Measurements from ENCODE around the gene PIN1.
A peak's percentile ranks its signal among the peaks of the same experiment; 100 is the strongest.

The PIN1 gene

GRCh38 chr19:9868983-9869617 lies 34.0 kb downstream of the PIN1 start:
- H3K27ac ChIP-seq: no peak overlapping the region
- TF ChIP-seq CTCF (conservative IDR thresholded peaks at IDR 0.05): no peak
- no peak for TF ChIP-seq ZFX (IDR thresholded peaks at IDR 0.05)

- H3K27ac ChIP-seq: peak overlapping the region; percentile 43
- no peak for TF ChIP-seq ZFX (IDR thresholded peaks at IDR 0.05)
Observed at GRCh38 chr19:9871626-9872338, 36.7 kb downstream of the PIN1 start.

GRCh38 chr19:9872618-9873242 lies 37.6 kb downstream of the PIN1 start:
- TF ChIP-seq ZFX (IDR thresholded peaks at IDR 0.05) (no peak), CTCF (conservative IDR thresholded peaks at IDR 0.05) (no peak)
- H3K27ac ChIP-seq: peak overlapping the region; percentile 43

GRCh38 chr19:9875031-9875627 lies 40.0 kb downstream of the PIN1 start:
- TF ChIP-seq CTCF (conservative IDR thresholded peaks at IDR 0.05) (no peak), ZFX (IDR thresholded peaks at IDR 0.05) (no peak)
- no peak overlapping the region for H3K27ac ChIP-seq

GRCh38 chr19:9875796-9876195 lies 40.7 kb downstream of the PIN1 start:
- H3K27ac ChIP-seq: no peak overlapping the region
- TF ChIP-seq CTCF (conservative IDR thresholded peaks at IDR 0.05) (no peak), ZFX (IDR thresholded peaks at IDR 0.05) (no peak)

GRCh38 chr19:9877780-9878510 lies 42.8 kb downstream of the PIN1 start:
- TF ChIP-seq CTCF (conservative IDR thresholded peaks at IDR 0.05): no peak
- TF ChIP-seq ZFX (IDR thresholded peaks at IDR 0.05): no peak
- H3K27ac ChIP-seq: no peak overlapping the region

- H3K27ac ChIP-seq: no peak overlapping the region
- no peak for TF ChIP-seq ZFX (IDR thresholded peaks at IDR 0.05)
- no peak for TF ChIP-seq CTCF (conservative IDR thresholded peaks at IDR 0.05)
Observed at GRCh38 chr19:9878511-9879196, 43.5 kb downstream of the PIN1 start.

Measured in C4-2B (cell line).